RWPE1 (cell line): ENCODE results near the gene PLEKHN1.
"Not testable (repeated sequence)": the region's sequence is repeated elsewhere in the genome, so short reads cannot be mapped to it uniquely, and the experiment has no call there.

ENCODE experiments used
- CTCF ChIA-PET: fragments of 350-600 bp; sonication (Branson Sonifier 250); formaldehyde crosslinking; extraction: SDS; loops from one replicate; lab custom pipeline; 2021; lab: Yijun Ruan, JAX
- POLR2A ChIA-PET: fragments of 400-600 bp; formaldehyde crosslinking; extraction: SDS; loops from one replicate; lab custom pipeline; 2020; ENCODE audit warnings: antibody characterized with exemption; ENCODE audit not compliant: low non-redundant PET; lab: Yijun Ruan, JAX
- DNase-seq: peaks from one replicate; pipeline ENCODE4 v3.0.0; 2012; ENCODE audit warnings: low spot score
- H3K27ac ChIP-seq: fragments of 450-650 bp; 2 replicates; pipeline ENCODE4 v1.5.1; 2017
- CTCF ChIP-seq: fragments of 450-650 bp; conservative IDR thresholded peaks from 2 replicates; pipeline ENCODE4 v1.5.1; 2017; ENCODE audit warnings: low read depth, mild to moderate bottlenecking

The PLEKHN1 gene

GRCh38 chr1:944341-945325, 21.6 kb upstream of the PLEKHN1 start:
- CTCF ChIA-PET, result interaction anchor here (5.4 kb wide), 1 partner anchor 39 kb away, joined by 27 read pairs; no protein-coding TSS in a partner anchor
- POLR2A ChIA-PET, result no interaction called here
- no peak for DNase-seq
- no peak for TF ChIP-seq CTCF
- H3K27ac ChIP-seq, result peak overlapping the region; percentile 25

- TF ChIP-seq CTCF, result no peak
- peak overlapping the region; percentile 25 for H3K27ac ChIP-seq
- POLR2A ChIA-PET, result no interaction called here
- CTCF ChIA-PET, result no interaction called here
- no peak for DNase-seq
Observed at GRCh38 chr1:945688-946556, 20.4 kb upstream of the PLEKHN1 start.

DNA sequence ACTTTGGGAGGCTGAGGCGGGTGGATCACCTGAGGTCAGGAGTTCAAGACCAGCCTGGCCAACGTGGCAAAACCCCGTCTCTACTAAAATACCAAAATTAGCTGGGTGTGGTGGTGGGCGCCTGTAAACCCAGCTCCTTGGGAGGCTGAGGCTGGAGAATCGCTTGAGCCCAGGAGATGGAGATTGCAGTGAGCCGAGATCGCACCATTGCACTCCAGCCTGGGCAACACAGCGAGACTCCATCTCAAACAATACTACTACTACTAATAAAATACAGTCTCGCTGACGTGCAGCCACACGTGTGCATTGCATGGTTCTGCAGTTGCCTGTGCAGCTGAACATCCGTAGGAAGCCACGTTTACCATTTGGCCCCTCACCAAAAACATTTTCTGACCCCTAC, 19.5 kb upstream of the PLEKHN1 start:
- DNase-seq, POLR2A ChIA-PET, CTCF ChIA-PET, H3K27ac ChIP-seq: not testable (repeated sequence)

- H3K27ac ChIP-seq, result no peak overlapping the region; the same call in 1 of the 2 replicates
- ChIA-PET POLR2A (no interaction called here), CTCF (no interaction called here)
- no peak for TF ChIP-seq CTCF
- no peak for DNase-seq
Observed at GRCh38 chr1:947958-948357, 18.3 kb upstream of the PLEKHN1 start.

DNA sequence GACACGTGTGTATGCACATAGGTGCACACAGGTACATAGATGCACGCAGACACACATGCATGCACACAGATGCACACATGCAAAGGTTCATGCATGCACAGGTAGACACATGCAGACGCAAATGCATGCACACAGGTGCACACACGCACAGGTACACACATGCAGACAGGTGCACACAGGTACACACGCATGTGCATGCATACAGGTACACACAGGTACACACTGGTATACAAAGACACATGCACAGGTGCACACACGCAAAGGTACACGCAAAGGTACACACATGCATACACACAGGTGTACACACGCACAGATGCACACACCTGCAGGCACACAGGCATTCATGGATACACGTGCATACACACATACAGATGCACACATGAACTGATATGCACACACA, 16.0 kb upstream of the PLEKHN1 start:
- DNase-seq, result no peak
- CTCF ChIA-PET, result no interaction called here
- POLR2A ChIA-PET, result no interaction called here
- H3K27ac ChIP-seq, result no peak overlapping the region
- no peak for TF ChIP-seq CTCF

DNA sequence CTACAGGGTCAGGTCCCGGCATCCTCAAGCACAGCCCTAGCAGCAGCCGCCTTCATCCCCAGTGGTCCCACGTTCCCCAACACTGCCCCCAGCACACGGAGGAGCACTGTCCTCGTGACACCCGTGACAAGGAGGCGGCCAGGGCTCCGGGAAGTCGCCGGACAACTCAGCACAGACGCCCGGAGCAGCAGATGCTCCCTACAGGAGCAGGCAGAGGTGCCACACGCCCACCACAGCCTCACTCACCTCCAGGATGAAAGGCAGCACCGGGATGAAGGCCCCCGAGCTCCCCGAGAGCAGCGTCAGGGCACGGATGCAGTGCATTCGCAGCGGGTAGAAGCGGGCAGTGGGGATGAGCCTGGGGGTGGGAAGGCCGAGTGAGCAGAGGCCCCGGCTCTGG, 15.4 kb upstream of the PLEKHN1 start:
- H3K27ac ChIP-seq, result 0 out of 2 replicates have a peak overlapping the region, but pooled peaks have one; percentile 2
- ChIA-PET CTCF (no interaction called here), POLR2A (no interaction called here)
- no peak for DNase-seq
- no peak for TF ChIP-seq CTCF
